CD14-positive monocyte (primary cell): Measurements from ENCODE around the gene CREBZF. TPM values are rescaled to one million over a fixed set of nuclear protein-coding genes. Genes with fewer than 3 reads are reported as not detected.

Experiments used
- polyA plus RNA-seq, 3 donors: library from polyadenylated mRNA; depleted of rRNA in 1 of 3; unstranded in 2 of 3; stranded (reverse) in 1 of 3; fragments of 300-500 nt in 2 of 3; fragments of >200 nt in 1 of 3; fragmentation: Illumina TruSeq in 2 of 3; gene quantifications; 1 replicate in 2 of 3; 2 replicates in 1 of 3; pipeline ENCODE4 v1.2.3, GENCODE V29; 2012 to 2021

Gene CREBZF
- polyA plus RNA-seq, 3 donors: 3.1 to 35.4 (median 3.9) TPM

Other genes with a start within 250 kb of the CREBZF start
- under 1 TPM in 2 of 3 donors, not detected in 1; 0.24 to 0.39 TPM for gene DLG2, start 37.8 kb downstream of the CREBZF start, polyA plus RNA-seq
- gene TMEM126B, start 36.5 kb downstream of the CREBZF start, polyA plus RNA-seq: 10 to 100 TPM; 24.7 to 44.3 (median 41.1) TPM
- gene TMEM126A, start 17.2 kb downstream of the CREBZF start, polyA plus RNA-seq: 10 to 100 TPM; 23.9 to 71.3 (median 71.1) TPM
- not detected for gene CCDC89, start 21.1 kb upstream of the CREBZF start, polyA plus RNA-seq
- under 1 TPM; 0.30 to 0.48 (median 0.34) TPM for gene SYTL2, start 146.0 kb upstream of the CREBZF start, polyA plus RNA-seq
- gene CCDC83, start 190.3 kb upstream of the CREBZF start, polyA plus RNA-seq: not detected